Panc1 (cell line): ENCODE measurements around the gene TSC22D3.

ENCODE experiments used
- CTCF ChIP-seq: fragments of 450-650 bp; IDR thresholded peaks from 2 replicates; pipeline ENCODE4 v1.5.1; 2017; ENCODE audit warnings: mild to moderate bottlenecking
- POLR2AphosphoS5 ChIP-seq: IDR thresholded peaks from 2 replicates; pipeline ENCODE4 v1.6.1; 2012; ENCODE audit warnings: mild to moderate bottlenecking, low read depth, low read length, moderate library complexity
- REST ChIP-seq, 2 experiments: IDR thresholded peaks; 2 replicates each; pipeline ENCODE4 v1.6.1; 2011 to 2012; ENCODE audit warnings: low read depth in 2 of 2, control low read depth in 1 of 2, low read length in 1 of 2, mild to moderate bottlenecking in 1 of 2, moderate library complexity in 1 of 2; ENCODE audit not compliant: insufficient read depth in 1 of 2

GRCh38 chrX:107725761-107726555 lies 49.6 kb downstream of the TSC22D3 start:
- no peak for TF ChIP-seq CTCF
- TF ChIP-seq REST (IDR thresholded peaks at IDR 0.05; ENCODE audit: insufficient read depth in 1 of 2, low read depth in 2 of 2, low read length in 1 of 2) = no peak
- no peak for TF ChIP-seq POLR2AphosphoS5
